Keratinocyte (primary cell): ENCODE results near the gene CLDN6.

Experiments
- EZH2 ChIP-seq: IDR thresholded peaks from one replicate; pipeline ENCODE4 v1.6.1; 2012; ENCODE audit warnings: inconsistent platforms, mild to moderate bottlenecking, low read length, moderate library complexity
- TF ChIP-seq, protein P1 (sequence below), 3 experiments: IDR thresholded peaks in 1 of 3; conservative IDR thresholded peaks in 1 of 3; optimal IDR thresholded peaks in 1 of 3; 2 replicates in 2 of 3; 3 replicates in 1 of 3; pipeline versions ENCODE3 to v1.5.1; 2011; ENCODE audit warnings: low read length in 3 of 3, mild to moderate bottlenecking in 3 of 3, moderate library complexity in 2 of 3, control low read depth in 1 of 3, inconsistent platforms in 1 of 3; ENCODE audit not compliant: insufficient read depth in 2 of 3; ENCODE audit errors: extremely low read depth in 1 of 3

DNA sequence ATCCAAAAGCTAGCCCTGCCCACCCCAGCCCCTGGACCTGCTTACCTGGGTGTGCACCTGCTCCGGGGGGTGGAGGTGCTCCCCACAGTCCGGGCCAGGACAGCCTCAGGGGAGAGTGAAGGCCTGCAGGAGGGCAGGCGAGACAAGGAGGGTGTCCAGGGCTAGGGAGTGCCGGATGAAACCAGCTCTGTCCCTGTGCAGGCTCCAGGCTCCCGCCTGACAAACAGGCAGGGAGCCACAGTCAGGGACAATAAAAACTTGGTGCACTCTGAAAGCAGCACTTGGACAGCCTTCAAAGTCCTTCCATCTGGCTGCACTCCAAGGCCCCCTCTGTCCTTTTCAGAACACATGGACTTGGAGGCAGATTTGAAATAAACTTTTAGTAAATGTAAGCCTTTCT is 44.9 kb downstream of the CLDN6 start:
- TF ChIP-seq, protein P1, sequence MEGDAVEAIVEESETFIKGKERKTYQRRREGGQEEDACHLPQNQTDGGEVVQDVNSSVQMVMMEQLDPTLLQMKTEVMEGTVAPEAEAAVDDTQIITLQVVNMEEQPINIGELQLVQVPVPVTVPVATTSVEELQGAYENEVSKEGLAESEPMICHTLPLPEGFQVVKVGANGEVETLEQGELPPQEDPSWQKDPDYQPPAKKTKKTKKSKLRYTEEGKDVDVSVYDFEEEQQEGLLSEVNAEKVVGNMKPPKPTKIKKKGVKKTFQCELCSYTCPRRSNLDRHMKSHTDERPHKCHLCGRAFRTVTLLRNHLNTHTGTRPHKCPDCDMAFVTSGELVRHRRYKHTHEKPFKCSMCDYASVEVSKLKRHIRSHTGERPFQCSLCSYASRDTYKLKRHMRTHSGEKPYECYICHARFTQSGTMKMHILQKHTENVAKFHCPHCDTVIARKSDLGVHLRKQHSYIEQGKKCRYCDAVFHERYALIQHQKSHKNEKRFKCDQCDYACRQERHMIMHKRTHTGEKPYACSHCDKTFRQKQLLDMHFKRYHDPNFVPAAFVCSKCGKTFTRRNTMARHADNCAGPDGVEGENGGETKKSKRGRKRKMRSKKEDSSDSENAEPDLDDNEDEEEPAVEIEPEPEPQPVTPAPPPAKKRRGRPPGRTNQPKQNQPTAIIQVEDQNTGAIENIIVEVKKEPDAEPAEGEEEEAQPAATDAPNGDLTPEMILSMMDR (optimal IDR thresholded peaks at IDR 0.05 in 1 of 3, IDR thresholded peaks at IDR 0.05 in 1 of 3, conservative IDR thresholded peaks at IDR 0.05 in 1 of 3; ENCODE audit: extremely low read depth in 1 of 3, insufficient read depth in 2 of 3, low read length in 3 of 3) = no peak
- TF ChIP-seq EZH2 = no peak
